ENCODE data around the gene CDH4.
"Not testable (repeated sequence)": the region's sequence is repeated elsewhere in the genome, so short reads cannot be mapped to it uniquely, and the experiment has no call there.

Gene CDH4

DNA sequence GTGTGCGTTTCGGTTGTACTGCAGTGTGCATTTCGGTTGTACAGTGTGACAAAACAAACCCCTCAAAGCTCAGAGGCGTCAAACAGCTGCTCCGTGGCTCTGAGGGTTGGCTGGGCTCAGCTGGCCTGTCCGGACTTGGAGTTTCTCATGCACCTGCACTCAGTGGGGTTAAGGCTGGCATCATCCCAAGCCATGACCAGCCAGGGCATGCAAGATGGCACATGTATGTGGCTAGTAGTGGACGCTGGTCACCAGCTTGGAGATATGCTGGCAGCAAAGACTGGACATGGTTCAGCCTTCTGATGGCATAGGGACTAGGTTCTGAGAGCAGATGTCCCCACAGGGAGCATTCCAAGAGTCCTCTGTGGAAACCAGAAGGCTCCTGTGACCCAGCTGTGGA is 187.2 kb downstream of the CDH4 start:
- no peak for DNase-seq (ENCODE audit: low read depth)

DNA sequence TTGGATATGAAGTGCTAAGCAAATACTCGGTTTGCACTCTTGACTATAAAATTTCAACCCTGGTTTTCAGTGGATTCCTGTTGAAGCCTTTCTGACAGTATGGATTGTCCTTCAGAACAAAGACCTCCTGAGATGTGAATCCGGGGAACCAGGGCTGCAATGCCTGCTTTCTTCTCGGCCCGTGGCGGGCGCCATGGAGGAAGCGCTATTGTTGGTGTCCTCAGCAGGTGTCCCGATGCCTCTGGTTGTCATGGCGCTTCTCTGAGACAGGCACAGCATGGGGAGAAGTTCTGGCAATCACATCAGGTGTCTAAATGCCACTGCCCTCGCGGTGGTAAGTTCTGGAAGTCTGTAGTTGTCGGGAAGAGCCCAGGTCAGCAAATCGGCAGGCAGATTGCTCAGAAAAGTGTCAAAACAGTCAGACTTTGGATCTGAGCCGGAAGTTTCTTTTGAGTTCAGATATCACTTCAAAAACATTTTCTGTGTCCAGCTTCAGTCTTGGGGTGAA is 188.5 kb downstream of the CDH4 start:
- DNase-seq (ENCODE audit: low read depth): no peak

DNA sequence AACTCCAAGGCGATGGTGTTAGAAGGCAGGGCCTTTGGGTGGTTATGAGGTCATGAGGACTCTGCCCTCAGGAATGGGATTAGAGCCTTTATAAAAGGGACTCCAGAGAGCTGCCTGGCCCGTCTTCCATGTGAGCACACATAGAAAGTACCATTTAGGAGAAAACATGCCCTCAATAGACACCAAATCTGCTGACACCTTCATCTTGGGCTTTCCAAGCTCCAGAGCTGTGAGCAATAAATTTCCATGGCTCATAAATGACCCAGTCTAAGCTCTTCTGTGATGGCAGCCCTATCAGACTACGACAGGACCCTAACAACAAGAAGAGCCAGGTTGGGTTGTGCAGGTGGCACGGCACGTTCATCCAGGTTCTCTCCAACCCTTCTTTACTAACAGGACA is 189.5 kb downstream of the CDH4 start:
- DNase-seq (ENCODE audit: low read depth): no peak

DNA sequence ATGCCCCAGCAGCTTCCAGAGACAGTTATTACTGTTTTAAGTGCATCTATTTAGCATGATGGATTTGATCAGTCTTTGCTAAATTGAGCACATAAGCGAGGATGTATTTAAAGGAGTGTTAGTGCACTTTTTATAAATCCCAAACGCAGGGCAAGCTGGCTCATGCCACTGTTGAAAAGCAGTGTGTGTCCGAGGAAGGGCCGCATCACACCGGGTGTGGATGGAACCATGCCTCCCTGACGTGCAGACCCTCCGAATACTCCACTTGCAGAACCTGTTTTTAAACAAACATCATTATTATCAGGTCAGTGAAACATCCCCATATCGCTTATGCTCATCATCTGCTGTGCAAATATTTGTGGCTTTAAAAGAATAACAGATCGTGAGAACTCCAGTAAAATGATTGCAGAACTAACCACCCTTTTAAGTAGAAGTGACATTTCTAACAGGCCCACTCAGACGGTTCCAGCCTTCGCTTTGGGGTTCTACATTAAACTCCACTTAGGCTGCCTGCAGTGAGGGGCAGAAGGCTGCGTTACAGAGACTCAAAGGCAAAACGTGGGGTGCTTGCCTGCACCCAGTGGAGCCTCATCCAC is 190.1 kb downstream of the CDH4 start:
- no peak for DNase-seq (ENCODE audit: low read depth)

DNA sequence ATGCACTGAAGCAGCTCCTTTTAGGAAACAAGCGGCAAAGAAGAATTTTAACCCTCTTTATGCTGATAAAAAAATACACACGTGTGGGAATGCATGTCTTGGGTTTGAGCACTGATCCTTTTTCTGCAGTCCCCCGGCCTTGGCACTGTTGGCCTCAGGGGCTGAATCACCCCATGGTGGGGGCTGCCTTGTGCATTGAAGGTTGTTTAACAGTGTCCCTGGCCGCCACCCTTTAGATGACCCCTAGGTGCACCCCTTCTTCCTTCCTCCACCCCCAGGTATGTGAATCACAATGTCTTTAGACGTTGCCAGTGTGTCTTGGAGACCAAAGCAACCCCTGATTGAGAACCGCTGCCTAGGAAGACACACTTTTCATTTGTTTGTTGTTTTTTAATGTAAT is 190.7 kb downstream of the CDH4 start:
- no peak for DNase-seq (ENCODE audit: low read depth)

DNA sequence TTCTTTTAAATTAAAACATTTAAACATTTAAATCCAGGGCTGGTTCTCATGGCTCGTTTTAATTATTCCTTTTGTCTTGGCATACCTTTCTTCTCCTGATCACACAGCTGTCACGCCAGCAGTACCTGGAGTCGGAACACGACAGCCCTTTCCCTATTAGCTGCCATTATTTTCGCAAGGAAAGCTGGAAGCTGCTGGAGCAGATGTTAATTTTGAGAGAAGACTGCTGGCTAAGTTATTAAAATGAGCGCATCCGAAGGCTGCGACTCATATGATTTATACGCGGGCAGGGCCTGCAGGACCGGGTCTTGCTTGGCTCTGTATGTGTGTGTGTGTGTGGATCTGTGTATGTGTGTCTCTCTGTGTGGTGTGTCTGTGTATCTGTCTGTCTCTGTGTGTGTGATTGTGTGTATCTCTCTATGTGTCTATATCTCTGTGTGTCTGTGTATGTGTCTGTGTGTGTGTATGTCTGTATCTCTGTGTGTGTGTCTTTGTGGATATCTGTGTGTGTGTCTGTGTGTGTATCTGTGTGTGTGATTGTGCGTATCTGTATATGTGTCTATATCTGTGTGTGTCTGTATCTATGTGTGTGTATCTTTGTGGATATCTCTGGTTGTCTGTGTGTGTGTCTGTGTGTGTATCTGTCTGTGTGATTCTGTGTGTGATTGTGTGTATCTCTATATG is 191.5 kb downstream of the CDH4 start:
- DNase-seq (ENCODE audit: low read depth): no peak

DNA sequence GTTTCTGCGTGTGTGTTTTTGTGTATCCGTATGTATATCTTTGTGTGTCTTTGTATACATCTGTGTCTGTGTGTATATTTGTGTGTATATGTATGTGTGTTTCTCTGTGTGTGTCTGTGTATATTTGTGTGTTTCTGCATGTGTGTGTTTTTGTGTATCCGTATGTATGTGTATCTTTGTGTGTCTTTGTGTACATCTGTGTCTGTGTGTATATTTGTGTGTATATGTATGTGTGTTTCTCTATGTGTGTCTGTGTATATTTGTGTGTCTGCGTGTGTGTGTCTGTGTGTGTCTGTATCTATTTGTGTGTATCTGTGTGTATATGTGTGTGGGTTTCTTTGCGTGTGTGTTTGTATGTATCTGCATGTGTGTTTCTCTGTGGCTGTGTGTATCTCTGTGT is 192.6 kb downstream of the CDH4 start:
- DNase-seq (ENCODE audit: low read depth): no peak

DNA sequence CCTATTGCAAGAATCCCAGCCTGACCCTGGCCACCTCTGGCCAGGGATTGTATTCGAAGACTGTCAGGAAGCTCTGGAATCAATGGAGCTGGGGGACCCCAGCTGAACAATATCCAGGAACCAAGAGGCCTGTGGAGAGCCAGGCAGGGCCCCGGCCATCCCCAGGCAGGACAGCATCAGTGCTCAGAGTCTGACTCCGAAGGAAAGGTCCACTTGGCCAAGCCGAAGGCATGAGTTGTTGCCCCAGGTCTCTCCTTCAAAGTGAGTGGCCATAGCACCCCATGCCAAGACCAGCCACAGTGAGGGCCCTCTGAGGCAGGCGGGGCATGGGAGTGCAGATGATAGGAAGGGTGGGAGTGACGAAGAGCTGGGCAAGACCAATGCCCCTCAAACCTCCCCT is 193.1 kb downstream of the CDH4 start:
- no peak for DNase-seq (ENCODE audit: low read depth)

DNA sequence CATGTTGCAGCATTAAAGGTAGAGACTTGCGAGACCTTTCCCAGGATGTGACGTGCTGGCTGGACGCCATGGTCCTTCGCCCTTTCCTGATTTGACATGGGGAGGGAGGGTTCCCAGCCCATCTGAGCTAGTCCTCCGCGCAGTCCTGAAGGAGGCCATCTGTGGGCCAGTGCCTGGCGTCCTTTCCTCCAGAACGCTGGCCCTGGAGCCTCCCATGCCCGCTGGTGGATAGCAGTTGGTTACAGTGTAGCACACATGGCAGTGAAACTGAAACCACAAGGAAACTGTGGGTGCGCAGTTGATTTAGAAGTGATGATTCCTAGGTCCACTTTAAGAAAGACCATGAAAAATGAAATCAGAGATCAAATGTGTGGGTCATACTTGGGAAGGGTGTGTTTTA is 193.7 kb downstream of the CDH4 start:
- no peak for DNase-seq (ENCODE audit: low read depth)

DNA sequence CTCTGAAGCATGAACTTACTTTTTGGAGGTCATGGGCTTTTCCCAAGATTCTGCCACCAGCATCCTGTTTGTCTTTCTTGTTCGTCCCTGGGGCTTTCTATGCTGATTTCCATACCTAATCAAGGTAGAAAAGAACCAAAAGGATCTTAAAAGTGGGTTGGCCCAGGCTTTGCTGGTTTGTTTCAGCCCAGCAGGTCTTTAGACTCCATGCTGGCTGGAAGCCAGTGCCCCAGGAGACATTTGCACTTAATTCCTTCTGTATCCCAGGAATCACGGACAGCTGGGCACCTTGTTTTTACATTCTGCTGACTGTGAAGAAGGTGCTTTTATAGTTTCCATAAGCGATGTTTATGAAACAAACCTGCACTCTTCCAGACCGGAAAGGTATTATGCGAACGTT is 195.9 kb downstream of the CDH4 start:
- no peak for DNase-seq (ENCODE audit: low read depth)

DNA sequence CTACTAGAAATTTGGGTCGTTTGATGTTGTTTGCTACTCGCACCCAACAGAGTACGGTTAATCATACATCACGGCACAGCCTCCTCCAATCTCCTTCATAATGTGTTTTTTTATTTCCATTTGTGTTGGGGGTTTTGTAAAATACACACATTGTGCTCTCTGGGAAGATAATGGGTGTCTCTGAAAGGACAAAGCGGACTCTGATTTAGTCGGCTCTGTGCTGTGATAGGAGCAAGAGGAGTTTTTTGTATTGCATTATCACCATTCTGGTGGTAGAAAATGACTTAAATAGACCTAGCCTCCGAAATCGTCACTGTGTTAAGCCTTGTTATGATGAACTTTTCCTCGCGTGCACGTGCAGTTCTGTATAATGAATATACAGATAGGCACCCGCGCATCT is 196.3 kb downstream of the CDH4 start:
- DNase-seq (ENCODE audit: low read depth): no peak

DNA sequence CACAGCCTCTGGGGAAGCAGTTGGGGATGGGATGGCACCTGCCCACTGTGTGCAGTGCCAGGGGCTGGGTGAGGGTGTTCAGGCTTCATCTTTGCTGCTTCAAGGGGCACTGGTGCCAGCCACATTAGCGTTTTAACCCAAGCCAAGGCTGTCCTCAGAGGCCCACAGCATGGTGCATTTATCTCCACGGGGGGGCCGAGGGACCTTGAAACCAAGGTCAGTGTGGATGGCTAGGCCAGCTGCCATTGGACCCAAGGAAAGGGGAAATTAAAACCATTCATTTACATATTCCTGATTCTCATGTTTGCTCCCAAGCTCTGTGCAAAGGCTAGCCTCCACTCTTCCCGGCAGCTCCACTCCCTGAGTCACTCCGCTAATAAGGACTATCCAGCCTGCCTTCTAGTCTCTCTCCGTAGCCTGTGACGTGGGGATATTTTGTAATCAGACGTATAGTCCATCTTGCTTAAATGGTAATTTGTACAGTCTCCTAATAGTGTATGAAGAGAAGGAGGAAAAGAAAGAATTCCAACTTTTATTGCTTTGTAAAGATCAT is 197.1 kb downstream of the CDH4 start:
- no peak for DNase-seq (ENCODE audit: low read depth)

DNA sequence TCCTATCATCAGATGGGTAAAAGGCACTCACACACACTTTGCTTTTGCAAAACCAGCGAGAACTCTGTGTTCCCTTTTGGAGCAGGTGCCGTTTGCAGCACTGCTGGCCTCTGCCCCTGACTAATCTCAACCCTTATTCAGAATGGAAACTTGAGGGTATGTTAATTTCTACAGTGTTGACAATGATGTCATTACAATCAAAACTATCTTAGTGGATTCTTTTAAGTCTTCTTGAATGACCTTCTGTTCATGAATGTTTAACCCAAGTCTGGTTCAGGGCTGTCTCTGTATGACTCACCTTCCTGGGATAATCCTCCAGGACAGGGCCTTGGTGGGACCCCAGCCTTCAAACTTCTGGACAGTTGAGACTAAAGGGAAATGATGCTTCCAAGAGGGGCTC is 197.9 kb downstream of the CDH4 start:
- no peak for DNase-seq (ENCODE audit: low read depth)

DNA sequence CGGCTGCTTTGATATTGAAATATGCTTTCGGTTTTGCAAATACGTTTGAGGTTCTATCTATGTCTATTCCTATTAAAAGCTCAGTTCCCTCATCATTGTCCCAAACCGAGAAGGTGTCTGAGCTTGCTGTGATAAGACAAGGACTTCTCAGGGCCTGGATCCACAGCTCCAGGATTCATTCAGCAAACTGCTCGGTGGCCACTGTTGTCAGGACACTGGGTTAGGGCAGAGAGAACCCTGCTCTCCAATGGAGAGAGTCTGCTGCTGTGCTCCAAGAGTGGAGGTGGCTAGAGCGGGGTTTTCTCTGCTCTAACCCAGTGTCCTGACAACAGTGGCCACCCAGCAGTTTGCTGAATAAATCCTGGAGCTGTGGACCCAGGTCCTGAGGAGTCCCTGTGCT is 198.5 kb downstream of the CDH4 start:
- no peak for DNase-seq (ENCODE audit: low read depth)

DNA sequence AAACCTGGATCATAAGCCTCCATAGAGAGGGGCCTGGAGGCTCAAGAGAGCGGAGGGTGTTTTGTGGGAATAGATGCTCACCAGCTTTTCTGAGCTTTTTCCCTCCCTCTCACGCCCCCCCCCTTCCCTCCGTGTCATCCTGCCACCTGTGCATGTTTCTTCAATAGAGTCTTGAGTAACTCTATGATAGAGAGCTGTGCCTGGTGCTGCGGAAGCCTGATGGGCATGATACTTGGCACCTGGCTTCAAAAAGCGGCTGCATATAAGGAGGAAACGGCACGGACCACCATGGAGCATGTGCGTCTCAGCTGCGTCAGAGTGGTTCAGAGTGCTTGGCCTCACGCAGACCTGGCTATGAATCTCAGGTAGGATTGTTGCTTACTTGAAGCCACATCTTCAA is 198.9 kb downstream of the CDH4 start:
- DNase-seq (ENCODE audit: low read depth): no peak

DNA sequence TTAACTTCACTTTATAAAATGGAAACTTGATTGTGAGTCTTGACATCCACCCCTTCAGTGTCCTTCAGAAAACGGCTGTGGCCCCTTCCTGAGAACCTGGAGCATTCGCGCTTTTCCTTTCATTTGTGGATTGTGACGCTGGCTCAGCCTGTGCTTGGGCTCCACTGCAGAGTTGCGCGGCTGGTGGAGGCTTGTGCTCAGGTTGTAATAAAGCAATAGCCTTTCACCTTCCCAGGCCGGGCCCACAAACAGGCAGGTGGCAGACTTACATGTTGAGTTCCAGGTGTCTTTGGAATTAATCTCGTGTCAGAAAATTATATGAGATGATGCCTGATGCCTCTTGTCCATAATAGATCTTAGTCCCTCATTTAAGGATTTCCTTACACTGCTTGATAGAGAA is 199.9 kb downstream of the CDH4 start:
- no peak for DNase-seq (ENCODE audit: low read depth)

DNA sequence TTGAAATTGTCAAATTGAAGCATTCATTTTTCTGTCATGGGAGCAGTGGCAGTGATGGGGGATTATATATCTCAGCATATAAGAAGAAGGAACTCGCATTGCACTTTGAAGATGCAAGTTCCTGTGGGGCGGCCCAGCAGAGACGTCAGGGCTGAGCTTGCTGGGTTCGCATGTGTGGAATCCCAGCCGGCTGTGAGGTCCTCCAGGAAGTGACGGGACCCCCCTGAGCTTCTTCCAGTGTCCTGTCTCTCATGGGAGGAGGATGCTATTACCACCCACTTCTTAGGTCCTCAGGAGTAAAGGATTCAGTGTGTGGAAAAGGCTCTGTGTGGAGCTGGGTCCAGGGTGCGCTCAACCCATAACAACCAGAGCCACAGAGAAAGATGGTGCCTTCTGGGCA is 201.2 kb downstream of the CDH4 start:
- no peak for DNase-seq (ENCODE audit: low read depth)

DNA sequence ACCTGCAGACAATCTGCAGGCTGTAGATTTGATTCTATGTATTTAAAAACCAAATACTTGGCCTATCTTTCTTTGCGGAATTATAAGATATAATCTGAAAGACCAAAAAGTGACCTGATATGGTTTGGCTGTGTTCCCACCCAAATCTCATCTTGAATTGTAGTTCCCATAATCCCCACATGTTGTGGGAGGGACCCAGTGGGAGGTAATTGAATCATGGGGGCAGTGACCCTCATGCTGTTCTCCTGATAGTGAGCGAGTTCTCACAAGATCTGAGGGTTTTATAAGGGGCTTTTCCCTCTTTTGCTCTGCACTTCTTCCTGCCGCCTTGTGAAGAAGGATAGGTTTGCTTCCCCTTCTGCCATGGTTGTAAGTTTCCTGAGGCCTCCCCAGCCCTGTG is 201.6 kb downstream of the CDH4 start:
- DNase-seq (ENCODE audit: low read depth): not testable (repeated sequence)

DNA sequence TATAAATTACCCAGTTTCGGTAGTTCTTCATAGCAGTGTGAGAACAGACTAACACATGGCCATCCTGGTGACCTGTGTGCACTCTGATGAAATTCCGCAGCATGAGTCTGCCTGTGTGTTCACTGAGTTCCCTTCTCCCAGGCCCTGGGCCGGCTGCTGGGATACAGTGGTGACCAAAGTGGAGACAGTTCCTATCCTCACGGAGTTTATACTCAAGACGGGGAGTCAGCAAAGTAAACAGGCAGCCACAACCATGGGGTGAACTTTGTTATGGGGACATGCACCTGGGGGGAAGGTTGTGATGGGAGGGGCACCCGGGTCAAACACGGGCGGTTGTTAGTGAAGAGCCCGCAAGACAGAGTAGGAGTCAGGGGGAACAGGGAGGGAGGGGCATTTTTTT is 202.0 kb downstream of the CDH4 start:
- no peak for DNase-seq (ENCODE audit: low read depth)

DNA sequence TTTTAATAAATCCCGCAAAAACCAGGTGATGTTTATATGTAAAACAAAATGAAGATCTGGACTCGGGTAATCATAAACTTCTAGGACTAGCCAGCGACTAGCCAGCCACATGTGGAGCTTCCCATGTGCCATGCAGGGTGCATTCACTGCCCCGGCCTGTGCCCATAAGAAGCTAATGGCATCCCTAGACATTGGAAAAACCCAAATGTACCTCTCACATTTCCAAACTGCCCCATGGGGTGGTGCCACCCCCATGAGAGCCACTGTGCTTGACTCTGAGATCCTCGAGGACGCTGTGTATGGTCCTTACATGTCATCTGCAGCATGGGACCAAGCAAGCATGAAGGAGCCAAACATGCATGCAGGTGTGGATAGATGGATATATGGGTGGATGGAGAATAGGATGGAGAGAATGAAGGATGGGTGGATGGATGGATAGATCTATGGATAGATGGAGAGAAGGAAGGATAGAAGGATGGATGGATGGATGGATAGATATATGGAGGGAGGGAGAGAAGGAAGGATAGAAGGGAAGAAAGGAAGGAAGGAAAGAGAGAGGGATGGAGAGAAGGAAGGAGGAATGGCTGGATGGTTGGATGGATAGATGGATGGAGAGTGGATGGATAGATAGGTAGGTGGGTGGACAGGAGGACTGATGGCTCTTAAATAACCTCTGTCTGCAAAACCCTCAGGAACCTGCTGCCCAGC is 203.6 kb downstream of the CDH4 start:
- no peak for DNase-seq (ENCODE audit: low read depth)

DNA sequence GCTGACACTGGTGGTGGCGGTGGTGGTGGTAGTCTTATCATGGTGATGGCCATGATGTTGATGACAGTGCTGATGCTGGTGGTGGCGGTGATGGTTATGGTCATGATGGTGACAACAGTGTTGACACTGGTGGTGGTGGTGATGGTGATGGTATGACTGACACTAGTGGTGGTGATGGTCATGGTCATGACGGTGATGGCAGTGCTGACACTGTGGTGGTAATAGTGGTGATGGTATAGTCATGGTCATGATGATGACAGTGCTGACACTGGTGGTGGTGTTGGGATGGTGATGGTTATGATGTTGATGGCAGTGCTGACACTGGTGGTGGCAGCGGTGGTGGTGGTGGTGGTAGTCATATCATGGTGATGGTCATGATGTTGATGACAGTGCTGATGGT is 205.7 kb downstream of the CDH4 start:
- no peak for DNase-seq (ENCODE audit: low read depth)

DNA sequence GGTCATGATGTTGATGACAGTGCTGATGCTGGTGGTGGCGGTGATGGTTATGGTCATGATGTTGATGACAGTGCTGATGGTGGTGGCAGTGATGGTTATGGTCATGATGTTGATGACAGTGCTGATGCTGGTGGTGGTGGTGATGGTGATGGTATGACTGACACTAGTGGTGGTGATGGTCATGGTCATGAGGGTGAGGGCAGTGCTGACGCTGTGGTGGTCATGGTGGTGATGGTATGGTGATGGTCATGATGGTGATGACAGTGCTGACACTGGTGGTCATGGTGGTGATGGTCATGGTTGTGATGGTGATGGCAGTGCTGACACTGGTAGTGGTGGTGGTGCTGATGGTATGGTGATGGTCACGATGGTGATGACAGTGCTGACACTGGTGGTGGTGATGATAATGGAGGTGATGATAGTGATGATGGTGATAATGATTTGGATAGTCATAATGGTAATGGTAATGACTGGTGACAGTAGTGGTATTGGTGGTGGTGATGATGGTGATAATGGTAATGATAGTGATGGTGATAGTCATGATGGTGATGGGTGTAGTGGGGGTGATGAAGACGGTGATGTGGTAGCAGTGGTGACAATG is 206.2 kb downstream of the CDH4 start:
- DNase-seq (ENCODE audit: low read depth): no peak

DNA sequence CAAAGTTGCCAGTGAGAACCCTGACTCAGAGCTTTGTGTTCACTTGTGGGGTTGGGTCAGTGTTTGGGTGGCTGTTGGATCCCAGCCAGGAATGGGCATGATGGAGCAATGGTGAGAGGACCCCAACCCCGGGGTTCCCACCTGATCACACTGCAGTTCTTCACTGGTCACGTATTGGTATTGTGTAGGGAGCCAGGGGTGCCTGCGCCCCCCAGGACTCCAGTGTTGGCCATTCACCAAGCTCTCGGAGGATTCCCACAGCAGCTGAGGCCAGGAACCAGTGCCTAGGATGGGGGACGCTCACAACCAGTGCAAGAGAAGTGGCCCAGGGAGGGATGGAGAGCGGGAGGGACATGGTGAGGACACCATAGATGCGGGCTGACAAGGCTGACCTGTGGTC is 207.2 kb downstream of the CDH4 start:
- DNase-seq (ENCODE audit: low read depth): no peak
